Measurements from ENCODE around the gene COL20A1. TPM values are rescaled to one million over a fixed set of nuclear protein-coding genes. Genes with fewer than 3 reads are reported as not detected.

COL20A1 gene
- polyA plus RNA-seq, 6 donors from 2014 or later, result not detected

Other genes starting within 250 kb of the COL20A1 start
- 10 to 100 TPM; 27.4 to 41.9 (median 34.6) TPM for gene YTHDF1, start 77.1 kb upstream of the COL20A1 start, polyA plus RNA-seq (ENCODE audit: low read depth in 6 of 6)
- gene BIRC7, start 57.3 kb upstream of the COL20A1 start, polyA plus RNA-seq (ENCODE audit: low read depth in 6 of 6), result not detected
- gene NKAIN4, start 38.7 kb upstream of the COL20A1 start, polyA plus RNA-seq (ENCODE audit: low read depth in 6 of 6), result not detected
- 10 to 100 TPM in 4 of 6 donors, 1 to 10 TPM in 2; 8.2 to 17.7 (median 11.7) TPM for gene ARFGAP1, start 20.4 kb upstream of the COL20A1 start, polyA plus RNA-seq (ENCODE audit: low read depth in 6 of 6)
- not detected for gene CHRNA4, start 68.2 kb downstream of the COL20A1 start, polyA plus RNA-seq (ENCODE audit: low read depth in 6 of 6)
- gene KCNQ2, start 179.5 kb downstream of the COL20A1 start, polyA plus RNA-seq (ENCODE audit: low read depth in 6 of 6), result 1 to 10 TPM in 1 of 6 donors, under 1 TPM in 1, not detected in 4; 0.54 to 1.1 TPM
- 1 to 10 TPM in 1 of 6 donors, under 1 TPM in 3, not detected in 2; 0.12 to 1.4 (median 0.28) TPM for gene EEF1A2, start 205.9 kb downstream of the COL20A1 start, polyA plus RNA-seq (ENCODE audit: low read depth in 6 of 6)
- gene PPDPF, start 227.6 kb downstream of the COL20A1 start, polyA plus RNA-seq (ENCODE audit: low read depth in 6 of 6), result 100 to 1,000 TPM in 1 of 6 donors, 10 to 100 TPM in 5; 40.2 to 132 (median 67.5) TPM
- gene PTK6, start 244.2 kb downstream of the COL20A1 start, polyA plus RNA-seq (ENCODE audit: low read depth in 6 of 6), result 1 to 10 TPM in 1 of 6 donors, under 1 TPM in 5; 0.10 to 1.3 (median 0.51) TPM